NCI-H526 treated with DMSO at 0.1 percent for 48 hours (cell line): ENCODE results near the gene SLC2A4RG.
A peak's percentile ranks its signal among the peaks of the same experiment; 100 is the strongest.

Experiments used
- DNase-seq: peaks from one replicate; lab custom pipeline; 2025; lab: John Stamatoyannopoulos, UW

Gene SLC2A4RG

DNA sequence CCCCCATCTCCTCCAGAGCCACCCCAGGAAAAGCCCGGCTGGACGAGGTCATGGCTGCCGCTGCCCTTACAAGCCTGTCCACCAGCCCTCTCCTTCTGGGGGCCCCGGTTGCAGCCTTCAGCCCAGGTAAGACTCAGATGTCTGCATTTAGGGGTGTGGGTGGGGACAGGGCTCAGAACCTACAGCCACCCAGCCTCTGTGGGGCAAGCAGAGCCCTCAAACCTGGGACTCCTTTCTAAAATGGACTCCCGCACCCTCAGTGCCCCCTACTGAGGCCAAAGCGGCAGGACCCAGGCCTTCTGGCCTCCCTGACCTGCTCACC lies 1.7 kb downstream of the SLC2A4RG start:
- no peak for DNase-seq

DNA sequence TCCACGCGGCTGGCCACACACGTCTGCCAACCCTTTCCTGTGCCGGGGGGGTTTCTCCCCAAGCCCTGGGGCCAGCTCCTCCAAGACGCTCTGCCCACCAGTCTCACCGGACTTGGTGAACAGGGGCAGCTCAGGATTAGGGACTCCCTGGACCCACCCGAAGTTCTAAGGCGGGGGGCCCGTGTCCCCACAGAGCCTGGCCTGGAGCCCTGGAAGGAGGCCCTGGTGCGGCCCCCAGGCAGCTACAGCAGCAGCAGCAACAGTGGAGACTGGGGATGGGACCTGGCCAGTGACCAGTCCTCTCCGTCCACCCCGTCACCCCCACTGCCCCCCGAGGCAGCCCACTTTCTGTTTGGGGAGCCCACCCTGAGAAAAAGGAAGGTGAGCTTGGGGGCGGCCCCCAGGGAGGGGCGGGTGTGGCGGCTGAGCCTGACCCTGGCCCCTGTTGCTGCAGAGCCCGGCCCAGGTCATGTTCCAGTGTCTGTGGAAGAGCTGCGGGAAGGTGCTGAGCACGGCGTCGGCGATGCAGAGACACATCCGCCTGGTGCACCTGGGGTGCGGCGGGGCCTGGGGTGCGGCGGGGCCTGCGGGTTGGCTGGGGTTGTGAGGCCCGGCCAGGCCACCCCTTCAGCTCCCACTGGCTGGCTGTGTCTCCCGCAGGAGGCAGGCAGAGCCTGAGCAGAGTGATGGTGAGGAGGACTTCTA lies 2.3 kb downstream of the SLC2A4RG start:
- no peak for DNase-seq

GRCh38 chr20:63742381-63743024 lies 2.9 kb downstream of the SLC2A4RG start:
- no peak for DNase-seq

GRCh38 chr20:63743210-63743970 lies 3.8 kb downstream of the SLC2A4RG start:
- DNase-seq = no peak

DNA sequence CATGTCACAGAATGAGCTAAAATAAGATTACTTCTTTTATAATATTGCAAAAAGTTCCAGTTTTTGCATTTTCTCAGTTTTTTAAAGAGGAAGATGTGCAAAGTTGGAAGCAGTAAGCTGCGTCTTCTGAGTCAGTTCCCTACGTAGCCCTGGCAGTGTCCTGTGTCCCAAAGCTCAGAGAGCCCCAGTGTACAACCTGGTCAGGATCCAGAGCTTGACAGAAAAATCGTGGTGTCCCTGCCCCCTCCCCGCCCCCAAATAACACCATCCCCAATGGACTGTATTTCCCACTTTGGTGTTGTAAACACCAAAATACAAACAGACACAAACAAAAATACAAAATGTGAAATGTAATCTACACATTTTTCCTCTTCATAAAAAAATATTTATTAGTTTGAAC lies 4.6 kb downstream of the SLC2A4RG start:
- DNase-seq = no peak

DNA sequence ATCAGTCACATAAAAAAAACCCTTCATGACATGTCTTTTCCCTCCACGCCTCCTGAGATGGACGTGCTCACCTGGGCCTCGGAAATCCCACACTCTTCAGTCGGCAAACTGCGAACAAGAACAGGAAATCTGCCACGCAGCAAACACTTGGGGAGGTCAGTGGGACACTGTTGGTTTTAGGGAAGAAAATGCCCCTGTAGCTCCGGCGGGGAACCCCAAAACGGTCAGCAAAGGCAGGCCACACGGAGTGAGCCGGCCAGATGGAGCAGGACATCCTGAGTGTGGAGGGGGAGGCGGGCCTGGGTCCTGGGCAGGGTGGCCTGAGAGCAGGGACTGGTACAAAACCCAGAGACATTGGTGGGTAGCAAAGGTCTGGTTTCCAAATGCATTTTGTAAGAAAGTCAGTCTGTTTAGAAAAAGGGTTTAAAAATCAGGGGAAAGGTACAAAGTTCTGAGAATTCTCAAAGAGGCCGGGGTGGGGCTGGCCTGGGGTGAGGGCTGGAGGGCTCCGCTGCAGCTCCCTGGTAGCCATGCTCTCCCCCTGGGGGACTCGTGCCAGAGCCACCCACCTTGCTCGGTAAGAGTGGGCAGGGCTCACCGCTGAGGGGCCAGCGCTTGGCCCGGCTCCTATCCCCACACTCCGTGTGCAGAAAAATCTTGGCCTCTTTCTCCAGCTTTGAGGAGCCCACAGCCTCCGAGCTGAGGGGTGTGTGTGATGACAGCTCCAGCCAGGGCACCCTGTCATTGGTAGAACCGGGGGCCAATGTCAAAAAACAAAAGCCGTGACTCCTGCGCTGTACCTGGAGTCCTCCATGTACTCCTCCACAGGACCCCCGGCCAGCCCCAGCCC lies 5.2 kb downstream of the SLC2A4RG start:
- no peak for DNase-seq

DNA sequence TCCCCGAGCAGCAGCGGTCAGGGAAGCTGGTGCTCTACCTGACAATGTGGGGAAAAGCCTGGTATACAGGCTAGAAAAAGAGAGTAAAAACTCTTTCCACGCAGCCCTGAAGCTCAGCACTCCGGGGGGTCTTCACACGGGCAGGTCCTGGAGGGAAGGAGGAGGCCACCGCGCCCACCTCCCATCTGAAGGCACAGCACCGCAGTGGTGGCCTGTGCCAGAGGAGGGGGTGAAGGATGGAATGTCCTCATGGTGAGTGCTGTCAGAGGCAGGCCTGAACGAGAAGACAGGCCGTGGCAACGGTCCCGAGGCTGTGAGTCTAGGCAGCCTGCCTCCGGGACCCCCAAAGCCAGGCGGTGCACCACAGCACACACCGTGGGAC lies 5.8 kb downstream of the SLC2A4RG start:
- DNase-seq = no peak

DNA sequence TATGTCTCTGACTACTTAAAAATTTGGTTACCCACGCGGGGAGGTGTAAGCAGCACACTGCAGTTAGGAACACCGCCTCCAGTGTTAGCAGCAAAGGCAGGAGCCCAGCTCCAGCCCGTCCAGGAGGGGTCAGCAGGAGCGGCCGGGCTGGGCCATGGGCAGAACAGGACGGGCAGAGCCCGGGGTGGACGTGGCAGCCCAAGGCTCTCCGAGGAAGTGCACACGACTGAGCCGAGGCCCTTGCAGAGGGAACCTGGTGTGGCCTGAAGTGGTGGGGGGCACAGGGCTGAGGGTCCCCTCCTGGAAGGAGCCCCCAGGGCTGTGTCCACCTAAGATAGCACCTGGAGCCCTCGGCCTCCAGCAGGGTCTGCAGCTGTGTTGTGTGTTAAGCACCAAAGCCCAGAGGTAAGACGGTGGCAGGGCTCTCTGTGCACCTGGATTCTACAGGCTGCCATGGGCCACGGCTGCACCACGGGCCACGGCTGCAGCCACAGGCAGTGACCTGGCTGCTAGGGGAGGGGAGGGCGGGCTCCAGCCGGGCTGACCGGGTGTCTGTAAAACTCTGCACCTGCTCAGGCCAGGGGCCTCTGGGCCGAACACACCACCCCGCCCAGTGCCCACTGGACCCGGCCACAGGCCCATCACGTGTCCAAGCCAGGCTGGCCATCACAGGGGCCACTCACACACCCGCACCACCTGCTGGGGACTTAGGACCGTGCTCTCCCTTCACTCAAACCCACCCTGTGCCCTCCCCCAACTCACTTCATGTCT lies 6.6 kb downstream of the SLC2A4RG start:
- no peak for DNase-seq

DNA sequence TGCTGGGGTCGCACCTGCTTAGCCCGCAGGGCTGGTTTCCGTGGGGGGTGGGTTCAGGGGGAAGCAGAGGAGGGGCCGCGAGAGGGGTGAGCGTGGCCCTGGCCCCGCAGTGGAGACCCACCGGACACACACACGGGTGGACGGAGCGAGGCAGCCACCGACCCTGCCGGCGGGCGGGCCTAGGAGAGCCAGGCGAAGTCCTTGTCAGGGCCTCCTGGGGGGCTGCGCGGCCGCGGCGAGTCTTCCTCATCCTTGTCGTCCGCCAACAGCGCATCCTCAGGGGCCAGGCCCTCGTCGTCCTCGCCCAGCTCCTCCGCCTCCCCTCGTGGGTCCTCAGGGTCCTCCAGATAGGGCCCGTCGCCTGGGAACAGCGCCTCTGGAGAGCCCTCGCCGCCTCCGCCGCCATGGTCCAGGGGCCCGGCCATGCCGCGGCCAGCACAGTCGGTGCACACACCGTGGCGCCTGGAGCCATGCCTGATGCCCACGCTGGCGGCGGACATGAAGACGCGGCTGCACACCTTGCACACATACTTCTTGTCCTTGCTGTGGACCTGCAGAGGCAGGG lies 7.3 kb downstream of the SLC2A4RG start:
- no peak for DNase-seq

DNA sequence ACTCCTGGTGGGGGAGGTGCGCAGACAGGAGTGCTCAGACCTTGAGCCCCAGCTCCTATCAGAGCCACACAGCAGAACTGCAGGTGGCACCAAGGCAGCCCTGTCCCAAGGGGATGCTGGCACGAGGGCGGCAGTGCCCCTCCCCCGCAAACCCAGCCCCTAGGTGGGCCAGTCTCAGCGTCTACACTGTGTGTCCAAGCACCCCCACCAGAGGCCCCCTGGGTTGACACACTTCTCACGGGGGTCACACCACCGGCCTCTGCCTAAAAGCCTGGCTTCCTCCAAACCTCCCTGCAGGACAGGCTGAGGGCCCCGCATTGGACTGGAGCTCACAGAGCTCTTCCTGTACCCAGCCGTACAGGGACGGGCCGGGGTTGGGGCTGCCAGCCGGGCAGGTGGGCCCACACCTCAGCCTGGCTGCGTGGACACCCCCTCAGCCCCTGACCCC lies 8.1 kb downstream of the SLC2A4RG start:
- no peak for DNase-seq

GRCh38 chr20:63748070-63748933 lies 8.7 kb downstream of the SLC2A4RG start:
- DNase-seq = no peak

DNA sequence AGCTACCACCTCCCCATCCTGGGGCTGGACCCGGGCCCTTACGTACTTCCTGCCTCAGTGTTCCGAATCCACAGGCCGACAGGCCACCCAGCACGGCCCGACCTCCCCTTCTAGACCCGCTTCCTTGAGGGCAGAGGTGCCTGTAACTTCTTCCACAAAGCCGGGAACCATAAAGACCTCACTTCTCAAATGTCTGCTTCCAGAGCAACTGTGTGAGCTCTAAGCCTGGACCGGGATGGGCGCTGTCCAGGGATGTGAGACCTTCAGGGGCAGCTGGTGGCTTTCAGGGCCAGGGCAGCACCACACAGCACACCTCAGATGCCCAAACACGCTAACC lies 9.3 kb downstream of the SLC2A4RG start:
- no peak for DNase-seq

DNA sequence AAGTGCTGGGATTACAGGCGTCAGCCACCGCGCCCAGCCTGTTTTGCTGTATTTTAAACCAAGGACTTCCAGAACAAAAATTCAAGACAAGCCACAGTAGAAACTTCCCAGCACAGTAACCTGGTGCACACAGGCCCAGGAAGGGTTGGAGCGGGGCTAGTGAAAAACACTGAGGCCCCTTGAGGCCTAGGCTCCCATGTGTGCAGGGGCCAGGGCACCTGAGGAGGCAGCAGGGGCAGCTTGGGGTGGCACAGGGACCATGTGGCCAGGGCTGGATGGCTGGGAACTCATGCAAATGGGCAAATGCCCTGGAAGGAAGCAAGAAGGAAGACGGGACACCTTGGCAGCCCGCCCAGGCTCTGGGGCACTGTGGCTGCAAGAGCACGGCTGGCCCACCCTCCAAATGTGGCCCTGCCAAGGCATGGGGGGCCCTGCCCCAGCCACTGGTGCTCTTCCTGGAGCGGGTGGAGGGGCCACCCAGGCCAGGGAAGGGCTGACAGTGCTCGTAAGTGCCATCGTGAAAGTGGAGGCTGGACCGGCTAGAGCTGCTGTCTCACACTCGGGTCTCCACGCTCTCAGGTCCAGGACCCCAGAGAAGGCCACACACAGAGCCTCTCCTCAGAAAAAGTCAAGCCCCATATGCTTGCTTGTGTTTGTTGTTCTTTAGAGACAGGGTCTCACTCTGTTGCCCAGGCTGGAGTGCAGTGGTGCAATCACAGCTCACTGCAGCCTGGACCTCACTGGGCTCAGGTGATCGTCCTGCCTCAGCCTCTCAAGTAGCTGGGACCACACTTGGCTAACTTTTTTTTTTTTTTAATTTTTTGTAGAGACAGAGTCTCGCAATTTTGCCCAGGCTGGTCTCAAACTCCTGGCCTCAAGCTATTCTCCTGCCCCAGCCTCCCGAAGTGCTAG lies 10.3 kb downstream of the SLC2A4RG start:
- DNase-seq = no peak

DNA sequence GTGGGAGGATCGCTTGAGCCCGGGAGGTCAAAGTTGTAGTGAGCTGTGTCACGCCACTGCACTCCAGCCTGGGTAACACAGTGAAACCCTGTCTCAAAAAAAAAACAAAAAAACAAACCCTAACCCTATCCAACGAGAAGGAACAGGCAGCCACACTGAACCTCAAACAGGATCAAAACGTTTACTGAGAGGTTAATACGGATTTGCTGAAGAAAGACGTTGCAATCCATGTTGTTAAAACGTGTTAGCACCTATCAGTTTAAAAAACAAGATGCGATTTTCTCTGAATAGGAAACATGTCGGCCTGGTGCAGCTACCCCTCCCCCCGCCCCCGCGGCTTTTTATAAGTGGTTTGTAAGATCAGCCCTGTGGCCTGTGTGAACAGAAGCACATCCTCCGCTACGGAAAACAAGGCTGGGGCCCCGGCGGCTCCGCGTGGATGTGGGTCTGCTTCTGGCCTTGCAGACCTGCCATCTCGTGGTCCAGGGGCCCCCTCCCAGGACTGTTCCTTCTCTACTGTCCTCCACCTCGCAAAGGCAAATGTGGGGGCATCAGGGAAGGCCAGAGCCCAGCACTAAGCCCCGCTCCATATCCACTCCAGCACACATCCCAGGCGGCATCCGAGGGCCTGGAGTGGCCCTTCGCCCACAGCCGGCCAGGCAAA lies 11.4 kb downstream of the SLC2A4RG start:
- no peak for DNase-seq

DNA sequence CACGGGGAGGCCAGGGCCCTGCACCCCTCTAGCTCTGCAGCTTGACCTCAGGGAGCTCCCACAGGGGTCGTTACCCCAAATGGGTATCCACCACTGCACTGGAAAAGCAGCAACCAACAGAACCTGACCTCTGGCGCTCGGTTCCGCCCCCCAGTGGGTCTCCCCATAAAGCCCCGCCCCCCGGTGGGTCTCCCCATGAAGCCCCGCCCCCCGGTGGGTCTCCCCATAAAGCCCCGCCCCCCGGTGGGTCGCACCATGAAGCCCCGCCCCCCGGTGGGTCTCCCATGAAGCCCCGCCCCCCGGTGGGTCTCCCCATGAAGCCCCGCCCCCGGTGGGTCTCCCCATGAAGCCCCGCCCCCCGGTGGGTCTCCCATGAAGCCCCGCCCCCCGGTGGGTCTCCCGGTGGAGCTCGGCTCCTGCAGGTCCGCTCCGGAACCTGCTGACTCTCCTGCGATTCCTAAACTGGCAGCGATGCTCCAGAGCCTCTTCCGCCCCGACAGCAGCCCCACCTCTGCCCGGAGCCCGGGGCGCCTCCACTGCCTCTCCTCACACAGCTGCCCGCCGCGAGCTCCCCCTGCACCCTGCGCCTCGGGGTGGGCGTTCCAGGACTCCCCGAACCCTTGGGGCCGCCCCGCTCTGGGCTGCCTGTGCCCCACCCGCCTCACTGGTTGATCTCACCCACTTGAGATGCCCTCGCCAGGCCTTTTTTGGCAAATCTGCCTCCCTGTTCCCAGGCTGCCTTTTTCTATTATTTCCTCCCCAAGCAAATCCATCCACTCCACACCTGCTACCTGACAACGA lies 12.1 kb downstream of the SLC2A4RG start:
- peak; percentile 27 for DNase-seq

GRCh38 chr20:63752411-63753101 lies 13.0 kb downstream of the SLC2A4RG start:
- no peak for DNase-seq

DNA sequence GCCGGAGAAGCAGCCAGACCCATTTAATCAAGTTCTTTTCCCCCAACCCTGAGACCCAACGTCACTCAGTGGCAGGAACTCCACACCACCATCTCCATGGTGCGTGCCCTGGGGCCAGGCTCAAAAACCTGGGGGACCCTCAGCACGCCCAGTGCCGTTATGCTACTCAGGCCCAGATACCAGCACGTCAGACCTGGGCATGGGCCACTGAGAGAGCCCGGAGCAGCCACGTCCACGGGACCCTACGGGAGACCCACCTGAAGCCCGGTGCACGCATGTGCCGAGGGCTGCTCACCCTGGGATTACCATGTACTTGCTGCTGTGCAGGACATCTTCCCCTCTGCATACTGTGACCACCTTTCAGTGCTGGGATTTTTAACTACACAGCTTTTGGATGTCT lies 13.8 kb downstream of the SLC2A4RG start:
- DNase-seq = no peak
